D721Med (cell line): ENCODE measurements around the gene RPRD1B.

Source experiments
- DNase-seq: peaks from one replicate; pipeline ENCODE4 v3.0.0; 2011; ENCODE audit warnings: low spot score; ENCODE audit not compliant: insufficient read length
- FAIRE-seq: peaks from 2 replicates; lab custom pipeline; 2011; peaks lifted over from hg19 to GRCh38; lab: Jason Lieb, UNC
- CTCF ChIP-seq: IDR thresholded peaks from 2 replicates; pipeline ENCODE4 v1.5.1; 2012; ENCODE audit warnings: mild to moderate bottlenecking, control low read depth; ENCODE audit not compliant: insufficient read depth; ENCODE audit errors: missing control alignments

RPRD1B gene

GRCh38 chr20:38063911-38064530 lies 30.5 kb downstream of the RPRD1B start:
- no peak for FAIRE-seq
- no peak for DNase-seq
- no peak for TF ChIP-seq CTCF

- FAIRE-seq (no peak), DNase-seq (no peak)
- no peak for TF ChIP-seq CTCF
Measured at GRCh38 chr20:38065764-38066375, 32.3 kb downstream of the RPRD1B start.

- DNase-seq (no peak), FAIRE-seq (peak; percentile 32)
- no peak for TF ChIP-seq CTCF
Measured at GRCh38 chr20:38066969-38067716, 33.6 kb downstream of the RPRD1B start.

GRCh38 chr20:38067717-38068365 lies 34.3 kb downstream of the RPRD1B start:
- FAIRE-seq (peak; percentile 89), DNase-seq (no peak)
- no peak for TF ChIP-seq CTCF

GRCh38 chr20:38072898-38073297 lies 39.4 kb downstream of the RPRD1B start:
- no peak for FAIRE-seq
- TF ChIP-seq CTCF, result no peak

GRCh38 chr20:38073307-38074071 lies 39.9 kb downstream of the RPRD1B start:
- FAIRE-seq, result no peak
- no peak for DNase-seq
- TF ChIP-seq CTCF, result peak; percentile 57

More at GRCh38 chr20:38072898-38073297, 39.4 kb downstream of the RPRD1B start:
- no peak for DNase-seq
